ENCODE measurements around the gene MOXD1. TPM values are rescaled to one million over a fixed set of nuclear protein-coding genes. Genes with fewer than 3 reads are reported as not detected.

MOXD1 gene
- total RNA-seq, 2 experiments from 2014 or later, result 0.74 TPM; not detected in 1

GRCh38 chr6:132390017-132390416, 11.3 kb downstream of the MOXD1 start:
- no peak for TF ChIP-seq EZH2phosphoT487 (IDR thresholded peaks at IDR 0.05; ENCODE audit: borderline replicate concordance, low read depth, low read length)
- no peak for TF ChIP-seq CTCF (conservative IDR thresholded peaks at IDR 0.05; ENCODE audit: low read length)
- Histone ChIP-seq H2AFZ (ENCODE audit: low read length) (peak overlapping the region; percentile 47), H3K4me2 (ENCODE audit: low read length) (peak overlapping the region; percentile 39), H3K9me2 (ENCODE audit: insufficient read depth, low read length) (no peaks in the 10 kb centered on the region), H3K36me3 (ENCODE audit: insufficient read depth, low read length) (no peaks in the 10 kb centered on the region; the same call in 1 of the 2 replicates), H3K79me2 (ENCODE audit: insufficient read depth, low read depth, low read length) (no peaks in the 10 kb centered on the region), H4K20me1 (ENCODE audit: insufficient read depth, low read length) (no peaks in the 10 kb centered on the region), H3K9me3 (ENCODE audit: low read length) (peaks cover 13% of the 10 kb centered on the region; the same call in 1 of the 2 replicates), H3K4me1 (ENCODE audit: insufficient read depth, low read length, poor library complexity, severe bottlenecking) (peaks cover 24% of the 10 kb centered on the region), H3K27ac (ENCODE audit: low read depth, low read length, poor library complexity, severe bottlenecking) (peak overlapping the region; percentile 31), H3K4me3 (ENCODE audit: low read depth, low read length, poor library complexity, severe bottlenecking) (no peak overlapping the region)
- peak; percentile 30 for DNase-seq (ENCODE audit: low spot score)
- CTCF ChIA-PET (ENCODE audit: unreplicated experiment), result interaction anchor here (1.0 to 1.1 kb wide), 2 partner anchors 25 to 110 kb away, joined by 3 read pairs; no protein-coding TSS in a partner anchor
- POLR2A ChIA-PET, result interaction anchor here (0.9 to 2.4 kb wide), 7 partner anchors 11 to 110 kb away, joined by 3 to 14 read pairs (median 4); no protein-coding TSS in a partner anchor
- intact Hi-C loops (cut with micrococcal nuclease; ENCODE audit: unreplicated experiment), result no loop called here
- no TSS peak for BruUV-seq (replicated peaks)

- ChIA-PET POLR2A (interaction anchor here (2.2 kb wide), 1 partner anchor 33 kb away, joined by 14 read pairs; no protein-coding TSS in a partner anchor), CTCF (ENCODE audit: unreplicated experiment) (no interaction called here)
- Histone ChIP-seq H2AFZ (ENCODE audit: low read length) (no peak overlapping the region), H3K9me3 (ENCODE audit: low read length) (no peaks in the 10 kb centered on the region), H3K36me3 (ENCODE audit: insufficient read depth, low read length) (no peaks in the 10 kb centered on the region), H3K4me1 (ENCODE audit: insufficient read depth, low read length, poor library complexity, severe bottlenecking) (peaks cover 25% of the 10 kb centered on the region), H3K4me2 (ENCODE audit: low read length) (no peak overlapping the region), H3K9me2 (ENCODE audit: insufficient read depth, low read length) (no peaks in the 10 kb centered on the region), H4K20me1 (ENCODE audit: insufficient read depth, low read length) (no peaks in the 10 kb centered on the region), H3K4me3 (ENCODE audit: low read depth, low read length, poor library complexity, severe bottlenecking) (no peak overlapping the region), H3K79me2 (ENCODE audit: insufficient read depth, low read depth, low read length) (no peaks in the 10 kb centered on the region), H3K27ac (ENCODE audit: low read depth, low read length, poor library complexity, severe bottlenecking) (no peak overlapping the region)
- intact Hi-C loops (cut with micrococcal nuclease; ENCODE audit: unreplicated experiment), result no loop called here
- TF ChIP-seq EZH2phosphoT487 (IDR thresholded peaks at IDR 0.05; ENCODE audit: borderline replicate concordance, low read depth, low read length) (no peak), CTCF (conservative IDR thresholded peaks at IDR 0.05; ENCODE audit: low read length) (no peak)
- DNase-seq (ENCODE audit: low spot score), result no peak
- BruUV-seq (replicated peaks), result no TSS peak
Observed at GRCh38 chr6:132388291-132388690, 13.0 kb downstream of the MOXD1 start.

- no peak overlapping the region for H3K4me3 ChIP-seq (ENCODE audit: low read depth, low read length, poor library complexity, severe bottlenecking)
- peaks cover 19% of the 10 kb centered on the region for H3K4me1 ChIP-seq (ENCODE audit: insufficient read depth, low read length, poor library complexity, severe bottlenecking)
- no peak overlapping the region for H3K4me2 ChIP-seq (ENCODE audit: low read length)
- ChIA-PET POLR2A (interaction anchor here (0.6 to 3.0 kb wide), 5 partner anchors 10 to 59 kb away, joined by 3 to 10 read pairs (median 6); no protein-coding TSS in a partner anchor), CTCF (ENCODE audit: unreplicated experiment) (interaction anchor here (0.8 kb wide), 1 partner anchor 65 kb away, joined by 3 read pairs; no protein-coding TSS in a partner anchor)
- intact Hi-C loops (cut with micrococcal nuclease; ENCODE audit: unreplicated experiment), result no loop called here
- H4K20me1 ChIP-seq (ENCODE audit: insufficient read depth, low read length), result no peaks in the 10 kb centered on the region
- no peak for TF ChIP-seq CTCF (conservative IDR thresholded peaks at IDR 0.05; ENCODE audit: low read length)
- TF ChIP-seq EZH2phosphoT487 (IDR thresholded peaks at IDR 0.05; ENCODE audit: borderline replicate concordance, low read depth, low read length), result no peak
- no peaks in the 10 kb centered on the region for H3K9me3 ChIP-seq (ENCODE audit: low read length)
- H3K9me2 ChIP-seq (ENCODE audit: insufficient read depth, low read length), result no peaks in the 10 kb centered on the region
- no peaks in the 10 kb centered on the region for H3K79me2 ChIP-seq (ENCODE audit: insufficient read depth, low read depth, low read length)
- H3K27ac ChIP-seq (ENCODE audit: low read depth, low read length, poor library complexity, severe bottlenecking), result no peak overlapping the region
- H2AFZ ChIP-seq (ENCODE audit: low read length), result no peak overlapping the region
- no TSS peak for BruUV-seq (replicated peaks)
- H3K36me3 ChIP-seq (ENCODE audit: insufficient read depth, low read length), result no peaks in the 10 kb centered on the region
- DNase-seq (ENCODE audit: low spot score), result peak; percentile 13
Observed at GRCh38 chr6:132382630-132383175, 18.6 kb downstream of the MOXD1 start.
